Peyer's patch (tissue), 4 donors: ENCODE data around the gene NSMF. TPM values are rescaled to one million over a fixed set of nuclear protein-coding genes. Genes with fewer than 3 reads are reported as not detected.

Experiments used
- DNase-seq, 3 donors: peaks; one replicate each; pipeline ENCODE4 v3.0.0-alpha.2; 2017 to 2019
- H3K27ac ChIP-seq, 4 donors: fragments of 200-600 bp; sonication (generic); one replicate each; pipeline ENCODE4 v1.5.1; 2016 to 2019
- H3K27me3 ChIP-seq, 2 donors: fragments of 200-600 bp; sonication (generic); one replicate each; pipeline ENCODE4 v1.5.1; 2019
- H3K36me3 ChIP-seq, 3 donors: fragments of 200-600 bp; sonication (generic); one replicate each; pipeline ENCODE4 v1.5.1; 2016 to 2019
- H3K4me1 ChIP-seq, 4 donors: fragments of 200-600 bp; sonication (generic); one replicate each; pipeline ENCODE4 v1.5.1; 2016 to 2019
- H3K4me3 ChIP-seq, 4 donors: fragments of 200-600 bp; sonication (generic); 1 replicate in 3 of 4; 2 replicates in 1 of 4; pipeline ENCODE4 v1.5.1; 2016 to 2019; ENCODE audit warnings: mild to moderate bottlenecking in 1 of 4
- H3K9me3 ChIP-seq, 4 donors: fragments of 200-600 bp; sonication (generic); one replicate each; pipeline ENCODE4 v1.5.1; 2016 to 2019; ENCODE audit warnings: mild to moderate bottlenecking in 1 of 4
- POLR2A ChIP-seq, 2 donors: fragments of 450-650 bp; IDR thresholded peaks; one replicate each; pipeline ENCODE4 v1.5.1; 2017; ENCODE audit warnings: antibody characterized with exemption in 2 of 2, mild to moderate bottlenecking in 2 of 2, moderate library complexity in 2 of 2
- total RNA-seq, 4 donors: library from RNA; depleted of rRNA; stranded (reverse); fragments of >200 nt; gene quantifications; one replicate each; pipeline ENCODE4 v1.1.0, GENCODE V29; 2016
- TF ChIP-seq, protein P1 (sequence below), 6 experiments: fragments of 450-650 bp in 4 of 6; fragments of 200-600 bp in 2 of 6; sonication (generic) in 1 of 6; IDR thresholded peaks; one replicate each; pipeline ENCODE4 v1.5.1; 2017 to 2019; ENCODE audit warnings: antibody characterized with exemption in 6 of 6, mild to moderate bottlenecking in 3 of 6, moderate library complexity in 1 of 6

Gene NSMF
- total RNA-seq, 4 donors from 2014 or later, result 47.0 to 135 (median 117) TPM

GRCh38 chr9:137484551-137485315, 25.6 kb upstream of the NSMF start:
- Histone ChIP-seq H3K27me3 (no peaks in the 10 kb centered on the region), H3K36me3 (no peaks in the 10 kb centered on the region), H3K4me1 (no peaks in the 10 kb centered on the region), H3K4me3 (no peak overlapping the region), H3K27ac (no peak overlapping the region), H3K9me3 (no peaks in the 10 kb centered on the region)
- DNase-seq, result no peak
- no peak for TF ChIP-seq POLR2A (IDR thresholded peaks at IDR 0.05)
- TF ChIP-seq, protein P1, sequence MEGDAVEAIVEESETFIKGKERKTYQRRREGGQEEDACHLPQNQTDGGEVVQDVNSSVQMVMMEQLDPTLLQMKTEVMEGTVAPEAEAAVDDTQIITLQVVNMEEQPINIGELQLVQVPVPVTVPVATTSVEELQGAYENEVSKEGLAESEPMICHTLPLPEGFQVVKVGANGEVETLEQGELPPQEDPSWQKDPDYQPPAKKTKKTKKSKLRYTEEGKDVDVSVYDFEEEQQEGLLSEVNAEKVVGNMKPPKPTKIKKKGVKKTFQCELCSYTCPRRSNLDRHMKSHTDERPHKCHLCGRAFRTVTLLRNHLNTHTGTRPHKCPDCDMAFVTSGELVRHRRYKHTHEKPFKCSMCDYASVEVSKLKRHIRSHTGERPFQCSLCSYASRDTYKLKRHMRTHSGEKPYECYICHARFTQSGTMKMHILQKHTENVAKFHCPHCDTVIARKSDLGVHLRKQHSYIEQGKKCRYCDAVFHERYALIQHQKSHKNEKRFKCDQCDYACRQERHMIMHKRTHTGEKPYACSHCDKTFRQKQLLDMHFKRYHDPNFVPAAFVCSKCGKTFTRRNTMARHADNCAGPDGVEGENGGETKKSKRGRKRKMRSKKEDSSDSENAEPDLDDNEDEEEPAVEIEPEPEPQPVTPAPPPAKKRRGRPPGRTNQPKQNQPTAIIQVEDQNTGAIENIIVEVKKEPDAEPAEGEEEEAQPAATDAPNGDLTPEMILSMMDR (IDR thresholded peaks at IDR 0.05), result no peak

DNA sequence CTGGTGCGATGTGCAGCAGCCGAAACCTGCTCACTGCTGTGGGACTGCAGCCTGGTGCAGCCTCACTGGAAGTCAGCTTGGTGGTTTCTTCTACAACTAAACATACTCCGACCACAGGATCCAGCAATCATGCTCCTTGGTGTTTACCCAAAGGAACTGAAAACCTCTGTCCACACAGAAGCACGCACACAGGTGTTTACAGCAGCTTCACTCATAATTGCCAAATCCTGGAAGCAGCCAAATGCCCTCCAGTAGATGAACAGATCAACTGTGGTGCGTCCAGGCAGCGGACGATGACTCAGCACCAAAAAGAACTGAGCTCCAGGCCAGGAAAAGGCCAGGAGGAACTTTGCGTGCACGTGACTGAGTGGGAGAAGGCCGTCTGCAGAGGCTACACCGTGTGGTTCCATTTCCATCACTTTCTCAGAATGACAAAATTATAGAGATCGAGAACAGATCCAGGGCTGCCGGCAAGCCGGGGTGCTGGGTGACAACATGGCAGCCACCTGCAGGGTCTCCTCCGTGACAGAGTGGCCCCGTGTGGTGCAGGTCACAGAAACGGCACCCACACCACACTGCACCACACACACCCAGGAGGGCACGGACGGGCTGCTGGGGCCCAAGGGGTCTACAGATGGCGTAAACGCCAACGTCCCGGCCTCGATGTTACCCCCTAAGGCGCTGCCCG, 23.1 kb upstream of the NSMF start:
- Histone ChIP-seq H3K4me1 (no peaks in the 10 kb centered on the region), H3K4me3 (no peak overlapping the region), H3K27ac (peak overlapping the region in 1 of 4 donors; percentile 17), H3K36me3 (no peaks in the 10 kb centered on the region), H3K27me3 (no peaks in the 10 kb centered on the region), H3K9me3 (no peaks in the 10 kb centered on the region)
- TF ChIP-seq, protein P1 (IDR thresholded peaks at IDR 0.05), result no peak
- TF ChIP-seq POLR2A (IDR thresholded peaks at IDR 0.05), result no peak
- DNase-seq, result no peak

GRCh38 chr9:137480686-137481683, 21.9 kb upstream of the NSMF start:
- H3K36me3 ChIP-seq, result no peaks in the 10 kb centered on the region
- H3K27me3 ChIP-seq, result no peaks in the 10 kb centered on the region
- H3K27ac ChIP-seq, result no peak overlapping the region
- no peak overlapping the region for H3K4me3 ChIP-seq
- no peak for DNase-seq
- TF ChIP-seq POLR2A (IDR thresholded peaks at IDR 0.05), result no peak
- TF ChIP-seq, protein P1 (IDR thresholded peaks at IDR 0.05), result no peak
- H3K9me3 ChIP-seq, result peaks cover 0 to 4% (median 2%) of the 10 kb centered on the region in 4 donors
- H3K4me1 ChIP-seq, result no peaks in the 10 kb centered on the region

- H3K4me3 ChIP-seq, result no peak overlapping the region
- H3K27me3 ChIP-seq, result no peaks in the 10 kb centered on the region
- H3K27ac ChIP-seq, result no peak overlapping the region
- DNase-seq, result no peak
- no peaks in the 10 kb centered on the region for H3K36me3 ChIP-seq
- no peak for TF ChIP-seq POLR2A (IDR thresholded peaks at IDR 0.05)
- TF ChIP-seq, protein P1 (IDR thresholded peaks at IDR 0.05), result no peak
- H3K4me1 ChIP-seq, result no peaks in the 10 kb centered on the region
- H3K9me3 ChIP-seq, result peaks cover 0 to 11% (median 3%) of the 10 kb centered on the region in 4 donors
These were observed 21.0 kb upstream of the NSMF start for GRCh38 chr9:137479892-137480685.
